Suprapubic skin (tissue), 3 donors: Measurements from ENCODE around the gene NR6A1.

Experiments used
- EP300 ChIP-seq: sonication (generic); formaldehyde crosslinking; IDR thresholded peaks from one replicate; pipeline ENCODE4 v1.6.1; 2017; ENCODE audit warnings: antibody characterized with exemption
- POLR2A ChIP-seq, 2 donors: fragments of 450-650 bp; IDR thresholded peaks; one replicate each; pipeline ENCODE4 v1.6.1; 2017; ENCODE audit warnings: antibody characterized with exemption in 2 of 2, mild to moderate bottlenecking in 2 of 2, moderate library complexity in 2 of 2
- TF ChIP-seq, protein P1 (sequence below), 2 donors: fragments of 200-600 bp in 1 of 2; fragments of 450-650 bp in 1 of 2; sonication (generic) in 1 of 2; IDR thresholded peaks; one replicate each; pipeline ENCODE4 v1.5.1; 2016 to 2019; ENCODE audit warnings: antibody characterized with exemption in 2 of 2, mild to moderate bottlenecking in 1 of 2, moderate library complexity in 1 of 2

DNA sequence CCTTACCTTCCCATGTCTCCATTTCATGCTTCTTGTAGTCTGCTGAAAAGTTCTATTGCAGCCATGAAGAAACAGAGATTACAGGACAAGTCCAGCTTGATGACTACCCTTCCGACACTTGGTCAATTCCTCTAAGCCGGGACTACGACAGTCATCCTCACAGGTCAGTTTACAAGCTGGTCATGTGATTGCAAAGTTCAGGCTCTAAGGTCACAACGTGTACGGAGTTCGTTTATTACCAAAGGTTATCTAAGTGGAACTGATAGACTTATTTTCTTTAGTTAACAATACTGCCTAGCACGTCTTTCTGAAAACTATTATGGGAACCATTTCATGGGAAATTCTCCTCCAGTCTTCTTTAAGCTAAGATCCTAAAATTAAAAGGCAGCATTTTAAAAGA is 175.4 kb downstream of the NR6A1 start:
- TF ChIP-seq, protein P1, sequence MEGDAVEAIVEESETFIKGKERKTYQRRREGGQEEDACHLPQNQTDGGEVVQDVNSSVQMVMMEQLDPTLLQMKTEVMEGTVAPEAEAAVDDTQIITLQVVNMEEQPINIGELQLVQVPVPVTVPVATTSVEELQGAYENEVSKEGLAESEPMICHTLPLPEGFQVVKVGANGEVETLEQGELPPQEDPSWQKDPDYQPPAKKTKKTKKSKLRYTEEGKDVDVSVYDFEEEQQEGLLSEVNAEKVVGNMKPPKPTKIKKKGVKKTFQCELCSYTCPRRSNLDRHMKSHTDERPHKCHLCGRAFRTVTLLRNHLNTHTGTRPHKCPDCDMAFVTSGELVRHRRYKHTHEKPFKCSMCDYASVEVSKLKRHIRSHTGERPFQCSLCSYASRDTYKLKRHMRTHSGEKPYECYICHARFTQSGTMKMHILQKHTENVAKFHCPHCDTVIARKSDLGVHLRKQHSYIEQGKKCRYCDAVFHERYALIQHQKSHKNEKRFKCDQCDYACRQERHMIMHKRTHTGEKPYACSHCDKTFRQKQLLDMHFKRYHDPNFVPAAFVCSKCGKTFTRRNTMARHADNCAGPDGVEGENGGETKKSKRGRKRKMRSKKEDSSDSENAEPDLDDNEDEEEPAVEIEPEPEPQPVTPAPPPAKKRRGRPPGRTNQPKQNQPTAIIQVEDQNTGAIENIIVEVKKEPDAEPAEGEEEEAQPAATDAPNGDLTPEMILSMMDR (IDR thresholded peaks at IDR 0.05) = no peak
- TF ChIP-seq POLR2A (IDR thresholded peaks at IDR 0.05) = no peak
- no peak for TF ChIP-seq EP300
